Large intestine (tissue), 3 donors: ENCODE measurements around the gene SCGB3A2. TPM values are rescaled to one million over a fixed set of nuclear protein-coding genes. Genes with fewer than 3 reads are reported as not detected.

Source experiments
- DNase-seq, 2 donors: peaks; one replicate each; pipeline versions ENCODE4 v3.0.0 to v3.0.0-alpha.2; 2013
- H3K27ac ChIP-seq: one replicate; pipeline ENCODE4 v1.5.1; 2013; ENCODE audit warnings: low read length
- H3K27me3 ChIP-seq: 2 replicates; pipeline ENCODE4 v1.6.1; 2013; ENCODE audit warnings: low read length; ENCODE audit not compliant: control insufficient read depth, insufficient read depth
- H3K36me3 ChIP-seq: 2 replicates; pipeline ENCODE4 v1.6.1; 2013; ENCODE audit warnings: low read length; ENCODE audit not compliant: control insufficient read depth, insufficient read depth
- H3K4me1 ChIP-seq: one replicate; pipeline ENCODE4 v1.6.1; 2013; ENCODE audit warnings: low read length; ENCODE audit not compliant: control insufficient read depth, insufficient read depth
- H3K4me3 ChIP-seq: one replicate; pipeline ENCODE4 v1.5.1; 2013; ENCODE audit warnings: low read length
- H3K9me3 ChIP-seq: one replicate; pipeline ENCODE4 v1.6.1; 2013; ENCODE audit warnings: mild to moderate bottlenecking, low read depth, low read length, moderate library complexity; ENCODE audit not compliant: control insufficient read depth
- WGBS: methylation state at CpG from one replicate; pipeline ENCODE4 v1.1.5; 2013; ENCODE audit warnings: low lambda C conversion rate; ENCODE audit not compliant: insufficient coverage; 5-methylcytosine and 5-hydroxymethylcytosine counted together
- polyA plus RNA-seq: library from polyadenylated mRNA; unstranded; fragments of 120-200 nt; gene quantifications from one replicate; pipeline ENCODE4 v1.2.1, GENCODE V29; 2013

SCGB3A2 gene
- polyA plus RNA-seq, 1 donor: not detected

DNA sequence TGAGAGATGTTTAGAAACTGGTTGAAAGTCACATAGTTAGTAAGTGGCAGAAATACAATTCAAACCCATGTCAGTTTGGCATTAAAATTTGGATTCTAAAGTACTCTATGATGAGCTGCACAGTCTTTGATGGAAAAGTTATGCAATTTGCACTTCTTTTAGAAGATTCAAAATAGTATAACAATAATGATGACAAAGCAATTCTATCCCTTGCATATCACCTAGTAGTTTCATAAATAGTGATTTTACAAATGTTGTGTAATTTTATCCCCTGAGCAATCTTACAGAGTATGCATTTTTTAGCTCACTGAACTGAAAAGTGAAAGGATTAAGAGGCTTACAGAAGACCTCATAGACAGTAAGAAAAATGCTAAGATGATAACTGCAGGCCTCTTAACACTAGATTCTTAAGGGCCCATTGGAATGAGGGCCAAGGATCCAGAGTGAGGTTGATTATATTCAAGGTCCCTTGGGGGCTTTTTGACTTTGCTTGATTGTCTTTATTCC lies 24.2 kb downstream of the SCGB3A2 start:
- H3K9me3 ChIP-seq: no peaks in the 10 kb centered on the region
- H3K27me3 ChIP-seq: no peaks in the 10 kb centered on the region
- no peak overlapping the region for H3K27ac ChIP-seq
- no peaks in the 10 kb centered on the region for H3K36me3 ChIP-seq
- no peak overlapping the region for H3K4me3 ChIP-seq
- no peaks in the 10 kb centered on the region for H3K4me1 ChIP-seq
- no peak for DNase-seq

DNA sequence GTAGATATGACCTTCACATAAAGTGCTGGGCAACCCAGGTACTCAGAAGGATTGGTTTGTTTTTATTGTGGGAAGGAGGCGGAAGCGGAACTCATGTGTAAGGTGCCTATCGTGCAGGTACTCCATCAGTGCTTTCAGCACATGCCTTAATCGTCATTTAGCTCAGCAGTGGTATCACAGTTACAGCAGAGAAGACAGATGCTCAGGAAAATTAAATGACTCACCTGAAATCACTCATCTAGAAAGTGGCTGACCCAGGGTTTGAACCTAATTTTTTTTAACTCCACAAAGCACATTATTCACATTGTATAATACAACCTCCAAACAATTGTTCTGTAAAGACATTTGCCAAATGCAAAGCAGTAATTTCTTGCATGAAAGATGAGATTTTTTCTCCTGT lies 25.6 kb downstream of the SCGB3A2 start:
- Histone ChIP-seq H3K27me3 (no peaks in the 10 kb centered on the region), H3K27ac (no peak overlapping the region), H3K36me3 (no peaks in the 10 kb centered on the region), H3K4me3 (no peak overlapping the region), H3K9me3 (no peaks in the 10 kb centered on the region), H3K4me1 (no peaks in the 10 kb centered on the region)
- DNase-seq: no peak
- WGBS: no CpG with 5 or more reads among the region's 4 CpGs

DNA sequence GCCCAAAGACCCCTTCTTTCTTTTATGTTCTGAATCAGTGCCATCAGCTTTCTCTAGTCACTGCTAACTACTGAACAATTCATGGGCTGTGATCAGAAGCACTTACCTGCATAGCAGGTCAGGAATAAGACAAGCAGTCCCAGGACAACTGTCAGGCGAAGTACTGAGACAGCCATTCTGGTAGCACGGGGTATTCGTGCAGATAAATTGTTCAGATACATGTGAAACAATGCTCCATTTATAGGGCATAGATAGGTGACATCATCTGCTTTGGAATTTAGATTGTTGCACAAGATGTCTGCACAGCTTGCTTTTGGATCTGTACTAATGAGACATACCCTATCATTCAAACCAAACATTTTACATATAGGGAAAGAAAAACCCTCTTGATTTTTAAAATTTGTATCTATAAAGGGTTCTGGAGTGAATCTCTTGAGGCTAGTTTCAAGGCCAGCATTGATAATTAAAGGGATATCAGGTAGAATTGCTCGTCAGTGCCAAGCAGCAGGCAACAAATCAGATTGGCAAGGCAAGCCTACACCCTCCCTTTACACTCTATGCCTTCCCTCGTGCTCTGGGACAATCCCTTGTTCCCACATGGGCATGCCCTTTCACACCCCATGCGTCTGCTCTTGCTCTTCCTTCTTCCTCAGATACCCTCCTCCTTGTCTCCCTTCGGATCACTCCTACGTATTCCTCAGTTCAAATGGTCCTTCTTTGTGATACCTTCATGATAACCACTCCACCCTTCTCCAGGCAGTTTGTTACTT lies 28.0 kb downstream of the SCGB3A2 start, which contains the start of gene C5orf46:
Gene C5orf46 (minus strand): TSS at position 213 of the 770 bp plus-strand sequence. CDS start 37 bp downstream, at position 176.
- Histone ChIP-seq H3K36me3 (no peaks in the 10 kb centered on the region), H3K27me3 (no peaks in the 10 kb centered on the region), H3K27ac (no peak within 1 kb of the TSS), H3K4me3 (no peak within 1 kb of the TSS), H3K9me3 (no peaks in the 10 kb centered on the region), H3K4me1 (no peaks in the 10 kb centered on the region)
- peak in 1 of 2 donors; percentile 31 for DNase-seq
- WGBS: 95% methylated on average over 3 of the region's 8 CpGs

DNA sequence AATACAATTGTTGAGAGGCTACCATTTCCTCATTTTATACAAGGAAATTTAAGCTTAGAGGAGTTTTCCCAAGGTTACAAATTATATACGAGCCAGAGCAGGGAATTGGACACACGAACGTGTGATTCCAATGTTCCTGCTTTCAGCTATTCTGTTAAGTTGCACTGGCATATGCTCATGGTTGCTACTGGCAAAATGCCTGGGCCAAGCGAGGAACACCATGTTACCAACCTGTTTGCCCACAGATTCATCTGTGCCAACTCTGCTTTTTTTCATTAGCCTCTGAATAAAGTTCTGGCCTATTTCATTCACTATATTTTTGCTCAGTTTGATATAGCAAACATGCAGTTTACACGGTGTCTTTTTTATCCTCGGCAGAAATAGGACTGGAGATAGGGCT lies 32.9 kb downstream of the SCGB3A2 start:
- H3K36me3 ChIP-seq: no peaks in the 10 kb centered on the region
- no peak overlapping the region for H3K4me3 ChIP-seq
- no peak overlapping the region for H3K27ac ChIP-seq
- WGBS: 88% methylated on average over 2 of the region's 6 CpGs
- H3K9me3 ChIP-seq: no peaks in the 10 kb centered on the region
- H3K4me1 ChIP-seq: no peaks in the 10 kb centered on the region
- no peak for DNase-seq
- no peaks in the 10 kb centered on the region for H3K27me3 ChIP-seq

DNA sequence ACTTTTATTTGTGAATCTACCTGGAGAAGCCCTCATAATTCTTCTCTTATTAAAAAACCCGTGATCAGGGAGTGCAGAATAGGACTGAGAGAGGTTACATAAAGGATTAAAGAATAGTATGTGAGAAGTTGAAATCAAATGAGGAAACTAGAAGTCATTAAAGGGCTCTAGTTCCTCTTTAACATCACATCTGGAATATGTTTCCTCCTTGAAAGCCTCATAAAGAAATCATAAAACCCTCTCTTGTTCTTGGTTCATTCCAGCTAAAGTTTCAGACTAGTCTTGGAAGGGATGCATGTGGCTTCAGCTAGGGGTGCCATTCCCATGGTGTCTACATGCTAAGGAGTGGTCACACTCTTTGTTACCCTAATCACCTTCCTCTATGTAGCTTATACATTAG lies 33.5 kb downstream of the SCGB3A2 start:
- WGBS: no CpG with 5 or more reads among the region's 1 CpG
- no peak overlapping the region for H3K27ac ChIP-seq
- H3K9me3 ChIP-seq: no peaks in the 10 kb centered on the region
- no peak for DNase-seq
- H3K36me3 ChIP-seq: no peaks in the 10 kb centered on the region
- no peaks in the 10 kb centered on the region for H3K4me1 ChIP-seq
- no peaks in the 10 kb centered on the region for H3K27me3 ChIP-seq
- H3K4me3 ChIP-seq: no peak overlapping the region

DNA sequence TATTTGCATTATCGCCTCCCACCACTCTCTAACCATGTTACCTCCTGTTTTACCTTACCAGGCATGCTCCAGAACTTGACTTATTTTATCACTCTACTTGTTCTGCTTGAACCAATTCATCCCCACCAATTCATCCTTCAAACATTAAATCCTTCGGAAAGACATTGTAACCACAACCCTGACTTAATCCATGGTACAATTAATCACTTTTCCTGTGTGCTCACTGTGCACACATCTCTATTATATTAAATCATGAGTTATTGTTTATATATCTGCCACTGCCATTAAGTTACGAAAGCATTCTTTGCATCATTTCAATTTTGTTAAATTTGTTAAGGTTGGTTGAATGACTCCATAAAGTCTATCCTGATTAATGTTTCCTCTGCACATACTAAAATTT lies 35.3 kb downstream of the SCGB3A2 start:
- Histone ChIP-seq H3K36me3 (no peaks in the 10 kb centered on the region), H3K4me1 (no peaks in the 10 kb centered on the region), H3K9me3 (no peaks in the 10 kb centered on the region), H3K27ac (no peak overlapping the region), H3K4me3 (no peak overlapping the region), H3K27me3 (no peaks in the 10 kb centered on the region)
- DNase-seq: no peak
- 73% methylated on average over 2 of the region's 3 CpGs for WGBS

DNA sequence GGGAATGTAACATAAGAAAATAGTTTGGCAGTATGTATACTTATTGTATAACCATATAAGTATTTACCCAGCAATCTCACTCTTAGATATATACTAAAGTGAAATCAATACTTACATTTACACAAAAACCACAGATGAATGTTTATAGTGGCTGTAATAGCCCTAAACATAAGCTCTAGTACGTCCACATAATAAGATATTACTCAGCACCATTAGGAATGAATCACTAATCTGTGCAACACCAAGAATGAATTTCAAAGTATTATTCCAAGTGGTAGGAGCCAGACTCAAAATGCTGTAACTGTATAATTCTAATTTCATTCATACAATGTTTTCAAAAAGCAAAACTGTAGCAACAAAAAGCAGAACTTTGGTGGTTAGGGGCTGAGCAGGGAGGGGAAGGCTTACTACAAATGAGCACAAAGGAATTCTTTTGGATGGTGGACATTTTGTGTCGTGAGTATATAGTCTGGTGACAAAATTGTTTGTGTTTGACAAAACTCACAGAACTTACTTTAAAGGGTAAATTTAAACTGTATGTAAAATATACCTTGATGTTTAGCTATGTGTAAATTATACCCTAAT lies 39.7 kb downstream of the SCGB3A2 start:
- H3K4me3 ChIP-seq: no peak overlapping the region
- no peaks in the 10 kb centered on the region for H3K27me3 ChIP-seq
- WGBS: 0% methylated on average over 1 of the region's 2 CpGs
- H3K4me1 ChIP-seq: no peaks in the 10 kb centered on the region
- H3K9me3 ChIP-seq: no peaks in the 10 kb centered on the region
- no peaks in the 10 kb centered on the region for H3K36me3 ChIP-seq
- no peak for DNase-seq
- no peak overlapping the region for H3K27ac ChIP-seq

DNA sequence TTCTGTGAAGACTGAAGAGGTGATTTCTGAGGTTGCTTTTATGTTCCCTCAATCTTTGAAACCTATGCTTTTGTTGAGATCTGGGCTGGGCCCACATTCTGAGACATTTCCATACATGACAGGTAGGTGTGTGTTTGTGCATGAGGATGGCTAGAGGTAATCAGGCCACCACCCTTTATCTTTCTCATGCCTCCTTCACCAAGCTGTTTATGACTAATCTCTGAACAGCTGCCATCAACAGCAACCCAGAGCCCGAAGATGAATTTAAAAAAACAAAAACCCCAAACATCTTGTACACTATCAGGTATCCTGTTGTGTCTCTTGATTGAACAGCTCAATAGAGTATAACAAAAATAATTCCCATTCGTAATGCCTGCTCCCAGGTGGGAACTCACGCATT lies 40.4 kb downstream of the SCGB3A2 start:
- no peaks in the 10 kb centered on the region for H3K27me3 ChIP-seq
- no peak overlapping the region for H3K27ac ChIP-seq
- 75% methylated on average over 2 of the region's 3 CpGs for WGBS
- H3K4me3 ChIP-seq: no peak overlapping the region
- no peaks in the 10 kb centered on the region for H3K4me1 ChIP-seq
- no peaks in the 10 kb centered on the region for H3K9me3 ChIP-seq
- no peak for DNase-seq
- no peaks in the 10 kb centered on the region for H3K36me3 ChIP-seq

DNA sequence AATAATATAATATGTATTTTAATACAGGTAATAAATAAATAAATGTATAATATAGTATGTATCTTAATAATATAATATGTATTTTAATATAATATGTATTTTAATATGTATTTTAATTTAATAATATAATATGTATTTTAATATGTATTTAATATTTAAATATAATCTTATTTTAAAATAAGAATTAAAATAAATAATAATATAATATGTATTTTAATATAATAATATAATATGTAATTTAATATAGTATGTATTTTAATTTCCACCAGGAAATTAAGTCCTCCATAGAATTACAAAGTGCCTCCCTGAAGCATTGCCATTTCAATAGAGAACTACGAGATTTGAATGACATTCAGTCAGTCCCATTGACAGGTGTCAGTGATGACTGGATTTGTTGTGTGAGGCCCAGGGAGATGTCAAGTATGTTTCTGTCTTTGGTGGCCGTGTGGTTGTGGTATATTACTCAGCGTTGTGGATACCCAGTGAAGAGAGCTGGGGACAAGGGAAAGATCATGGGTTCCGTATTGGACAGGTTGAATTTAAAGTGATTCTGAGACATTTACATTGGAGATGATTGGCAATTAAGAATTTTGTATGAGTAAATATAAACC lies 42.0 kb downstream of the SCGB3A2 start:
- H3K9me3 ChIP-seq: no peaks in the 10 kb centered on the region
- no peaks in the 10 kb centered on the region for H3K36me3 ChIP-seq
- DNase-seq: no peak
- H3K27me3 ChIP-seq: no peaks in the 10 kb centered on the region
- WGBS: 100% methylated on average over 1 of the region's 4 CpGs
- H3K27ac ChIP-seq: no peak overlapping the region
- no peaks in the 10 kb centered on the region for H3K4me1 ChIP-seq
- H3K4me3 ChIP-seq: no peak overlapping the region

DNA sequence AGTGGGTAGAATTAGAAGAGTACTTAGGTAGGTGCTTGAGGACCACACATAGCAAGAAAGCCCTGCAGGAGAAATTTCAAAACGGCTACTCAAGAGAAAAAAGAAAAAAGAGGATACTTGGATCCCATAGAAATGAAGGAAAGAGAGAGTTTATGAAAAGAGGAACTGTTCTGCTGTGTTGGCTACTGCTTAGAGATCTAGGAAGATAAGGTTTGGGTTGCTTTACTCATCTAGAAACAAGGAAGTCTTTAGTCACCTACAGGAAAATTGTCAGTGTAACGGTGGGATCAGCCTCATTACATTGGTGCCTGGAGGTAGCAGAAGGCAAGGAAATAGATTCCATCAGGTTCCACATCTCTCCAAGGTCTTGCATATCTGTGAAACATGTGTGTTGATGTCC lies 42.6 kb downstream of the SCGB3A2 start:
- WGBS: no CpG with 5 or more reads among the region's 2 CpGs
- no peak for DNase-seq
- Histone ChIP-seq H3K9me3 (no peaks in the 10 kb centered on the region), H3K27ac (no peak overlapping the region), H3K4me3 (no peak overlapping the region), H3K27me3 (no peaks in the 10 kb centered on the region), H3K4me1 (no peaks in the 10 kb centered on the region), H3K36me3 (no peaks in the 10 kb centered on the region)
